Measurements from ENCODE around the gene ANKRD13D. TPM values are rescaled to one million over a fixed set of nuclear protein-coding genes. Genes with fewer than 3 reads are reported as not detected.

The ANKRD13D gene
- total RNA-seq, 4 donors from 2014 or later = 5.8 to 10.6 (median 9.7) TPM

DNA sequence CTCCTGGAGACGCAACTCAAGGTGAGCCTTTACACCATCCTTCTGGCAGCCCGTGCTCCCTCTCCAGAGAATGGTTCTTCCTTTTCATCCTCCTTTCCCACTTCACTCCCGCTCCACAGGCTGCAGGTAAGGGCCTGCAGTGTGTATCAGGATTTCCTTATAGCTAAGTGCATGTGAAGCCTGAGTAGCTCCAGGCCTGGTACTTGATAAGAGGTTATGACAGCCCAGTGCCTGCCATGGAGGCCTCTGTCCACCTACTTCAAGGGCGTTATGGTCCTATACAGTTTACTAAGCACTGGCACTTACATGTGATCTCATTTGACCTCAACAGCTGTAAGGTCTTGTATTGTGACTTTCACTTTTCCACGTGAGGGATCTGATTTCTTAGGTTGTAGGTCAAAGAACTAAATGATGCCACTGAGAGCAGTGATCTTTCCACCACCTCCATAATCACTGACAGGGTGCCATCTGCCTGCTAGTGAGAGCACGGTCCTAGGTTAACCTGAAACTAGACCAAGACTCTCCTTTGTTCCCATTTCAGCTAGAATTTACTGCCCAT, 32.3 kb downstream of the ANKRD13D start:
- H3K27me3 ChIP-seq = no peaks in the 10 kb centered on the region
- H3K4me3 ChIP-seq = no peak overlapping the region
- intact Hi-C loops (cut with DNase I; ENCODE audit: low total_unique reads) = no loop called here
- no peaks in the 10 kb centered on the region for H3K36me3 ChIP-seq
- in situ Hi-C loops (cut with MboI; ENCODE audit: low sequenced_read_pairs in 4 of 4) = no loop called here
- ATAC-seq (no peak), DNase-seq (no peak)
- H3K4me1 ChIP-seq = peaks cover 7 to 17% of the 10 kb centered on the region in 2 donors
- H3K9me3 ChIP-seq = no peaks in the 10 kb centered on the region
- no peak overlapping the region for H3K27ac ChIP-seq
- TF ChIP-seq, protein P1, sequence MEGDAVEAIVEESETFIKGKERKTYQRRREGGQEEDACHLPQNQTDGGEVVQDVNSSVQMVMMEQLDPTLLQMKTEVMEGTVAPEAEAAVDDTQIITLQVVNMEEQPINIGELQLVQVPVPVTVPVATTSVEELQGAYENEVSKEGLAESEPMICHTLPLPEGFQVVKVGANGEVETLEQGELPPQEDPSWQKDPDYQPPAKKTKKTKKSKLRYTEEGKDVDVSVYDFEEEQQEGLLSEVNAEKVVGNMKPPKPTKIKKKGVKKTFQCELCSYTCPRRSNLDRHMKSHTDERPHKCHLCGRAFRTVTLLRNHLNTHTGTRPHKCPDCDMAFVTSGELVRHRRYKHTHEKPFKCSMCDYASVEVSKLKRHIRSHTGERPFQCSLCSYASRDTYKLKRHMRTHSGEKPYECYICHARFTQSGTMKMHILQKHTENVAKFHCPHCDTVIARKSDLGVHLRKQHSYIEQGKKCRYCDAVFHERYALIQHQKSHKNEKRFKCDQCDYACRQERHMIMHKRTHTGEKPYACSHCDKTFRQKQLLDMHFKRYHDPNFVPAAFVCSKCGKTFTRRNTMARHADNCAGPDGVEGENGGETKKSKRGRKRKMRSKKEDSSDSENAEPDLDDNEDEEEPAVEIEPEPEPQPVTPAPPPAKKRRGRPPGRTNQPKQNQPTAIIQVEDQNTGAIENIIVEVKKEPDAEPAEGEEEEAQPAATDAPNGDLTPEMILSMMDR (IDR thresholded peaks at IDR 0.05 in 4 of 5, conservative IDR thresholded peaks at IDR 0.05 in 1 of 5) = no peak
- no peak for TF ChIP-seq POLR2A (IDR thresholded peaks at IDR 0.05)

DNA sequence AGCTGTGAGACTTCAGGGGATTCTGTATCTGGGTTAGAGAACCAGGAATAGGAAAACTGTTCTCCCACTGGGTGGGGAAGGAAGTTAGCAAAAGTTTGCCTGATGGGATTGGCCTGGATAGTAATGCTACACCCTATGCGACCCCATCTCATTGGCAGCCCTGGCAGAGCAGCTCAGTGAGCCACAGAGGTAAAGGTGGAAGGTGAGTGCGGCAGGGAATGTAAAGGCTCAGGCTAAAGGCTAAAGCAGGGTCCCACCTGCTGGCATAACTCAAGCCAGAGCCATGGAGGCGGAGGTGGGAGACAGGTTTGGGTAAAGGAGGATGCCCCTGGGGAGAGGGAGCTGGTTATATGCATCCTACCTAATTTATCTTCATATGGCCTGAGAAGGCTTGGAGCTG, 32.9 kb downstream of the ANKRD13D start:
- Histone ChIP-seq H3K4me3 (no peak overlapping the region), H3K9me3 (no peaks in the 10 kb centered on the region), H3K36me3 (no peaks in the 10 kb centered on the region), H3K4me1 (peaks cover 7 to 17% of the 10 kb centered on the region in 2 donors), H3K27ac (no peak overlapping the region), H3K27me3 (no peaks in the 10 kb centered on the region)
- intact Hi-C loops (cut with DNase I; ENCODE audit: low total_unique reads) (no loop called here), in situ Hi-C loops (cut with MboI; ENCODE audit: low sequenced_read_pairs in 4 of 4) (no loop called here)
- TF ChIP-seq POLR2A (IDR thresholded peaks at IDR 0.05) = no peak
- TF ChIP-seq, protein P1 (IDR thresholded peaks at IDR 0.05 in 4 of 5, conservative IDR thresholded peaks at IDR 0.05 in 1 of 5) = no peak
- ATAC-seq (no peak), DNase-seq (no peak)

DNA sequence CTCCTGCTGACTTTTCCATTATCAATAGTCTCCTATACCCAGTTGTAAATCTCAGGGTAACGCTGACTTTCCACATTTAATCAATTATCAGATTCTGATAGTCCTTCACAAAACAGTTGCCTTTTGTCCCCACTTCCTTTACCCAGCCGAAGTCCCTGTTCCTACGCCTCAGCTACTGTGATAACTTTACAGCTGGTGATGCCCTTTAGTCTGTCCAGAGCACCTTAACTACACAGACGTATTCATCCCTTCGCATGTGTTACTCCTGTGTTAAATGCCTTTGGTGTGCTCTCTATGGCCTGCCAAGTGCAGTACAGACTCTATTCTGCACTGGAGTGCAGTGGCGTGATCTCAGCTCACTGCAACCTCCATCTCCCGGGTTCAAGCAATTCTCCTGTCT, 34.4 kb downstream of the ANKRD13D start:
- intact Hi-C loops (cut with DNase I; ENCODE audit: low total_unique reads) = no loop called here
- Histone ChIP-seq H3K4me3 (no peak overlapping the region), H3K4me1 (peaks cover 3 to 12% of the 10 kb centered on the region in 2 donors), H3K27me3 (no peaks in the 10 kb centered on the region), H3K27ac (no peak overlapping the region), H3K9me3 (no peaks in the 10 kb centered on the region), H3K36me3 (no peaks in the 10 kb centered on the region)
- DNase-seq (no peak), ATAC-seq (no peak)
- TF ChIP-seq, protein P1 (IDR thresholded peaks at IDR 0.05 in 4 of 5, conservative IDR thresholded peaks at IDR 0.05 in 1 of 5) = no peak
- no peak for TF ChIP-seq POLR2A (IDR thresholded peaks at IDR 0.05)
- in situ Hi-C loops (cut with MboI; ENCODE audit: low sequenced_read_pairs in 4 of 4) = no loop called here

DNA sequence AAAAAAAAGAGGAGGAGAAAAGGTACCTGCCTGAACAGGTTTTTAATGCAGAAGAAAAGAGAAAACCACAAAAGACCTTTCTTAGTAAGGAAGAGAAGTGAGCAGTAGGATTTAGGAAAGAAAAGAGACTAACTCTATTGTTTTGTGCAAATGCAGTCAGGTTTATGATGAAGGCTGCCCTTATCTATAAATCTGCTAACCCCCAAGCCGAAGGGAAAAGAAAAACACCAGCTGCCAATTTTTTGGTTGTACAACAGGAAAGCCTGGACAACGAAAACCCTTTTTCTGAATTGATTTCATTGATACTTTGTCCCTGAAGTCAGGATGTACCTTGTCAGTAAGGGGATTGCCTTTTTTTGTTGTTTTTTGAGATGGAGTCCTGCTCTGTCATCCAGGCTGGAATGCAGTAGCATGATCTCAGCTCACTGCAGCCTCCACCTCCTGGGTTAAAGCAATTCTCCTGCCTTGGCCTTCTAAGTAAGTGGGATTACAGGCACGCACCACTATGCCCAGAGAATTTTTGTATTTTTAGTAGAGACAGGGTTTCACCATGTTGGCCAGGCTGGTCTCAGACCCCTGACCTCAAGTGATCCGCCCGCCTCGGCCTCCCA, 43.1 kb downstream of the ANKRD13D start:
- DNase-seq (no peak), ATAC-seq (no peak)
- no peaks in the 10 kb centered on the region for H3K36me3 ChIP-seq
- TF ChIP-seq POLR2A (IDR thresholded peaks at IDR 0.05) = no peak
- TF ChIP-seq, protein P1 (IDR thresholded peaks at IDR 0.05 in 4 of 5, conservative IDR thresholded peaks at IDR 0.05 in 1 of 5) = no peak
- H3K27me3 ChIP-seq = no peaks in the 10 kb centered on the region
- in situ Hi-C loops (cut with MboI; ENCODE audit: low sequenced_read_pairs in 4 of 4) (no loop called here), intact Hi-C loops (cut with DNase I; ENCODE audit: low total_unique reads) (no loop called here)
- H3K4me1 ChIP-seq = no peaks in the 10 kb centered on the region
- H3K9me3 ChIP-seq = no peaks in the 10 kb centered on the region
- H3K4me3 ChIP-seq = no peak overlapping the region
- H3K27ac ChIP-seq = no peak overlapping the region

Data from gastrocnemius medialis (tissue), 4 donors.